GM23338 (cell line): ENCODE data around the gene SDHAF2. TPM values are rescaled to one million over a fixed set of nuclear protein-coding genes. Genes with fewer than 3 reads are reported as not detected.

Source experiments
- ATAC-seq: fragments of 200-7000 bp; cut with Tn5 transposase; 3 replicates; pipeline ENCODE4 v1.9.1; 2020
- DNase-seq: peaks from one replicate; pipeline ENCODE4 v3.0.0-alpha.2; 2015; ENCODE audit warnings: low spot score
- H2AFZ ChIP-seq: fragments of 200-600 bp; sonication (generic); 2 replicates; pipeline ENCODE4 v1.8.0; 2016; ENCODE audit warnings: antibody characterized with exemption, mild to moderate bottlenecking, moderate library complexity
- H3F3A ChIP-seq: fragments of 200-600 bp; sonication (generic); replicated peaks from 2 replicates; pipeline ENCODE4 v1.8.0; 2017; ENCODE audit warnings: antibody characterized with exemption, mixed run types, low read depth
- H3K27ac ChIP-seq: fragments of 200-600 bp; sonication (generic); 2 replicates; pipeline ENCODE4 v1.6.1; 2016; ENCODE audit warnings: low read depth
- H3K27me3 ChIP-seq: fragments of 200-600 bp; sonication (generic); 2 replicates; pipeline ENCODE4 v1.8.0; 2016; ENCODE audit warnings: mild to moderate bottlenecking, mixed run types, moderate library complexity; ENCODE audit not compliant: insufficient read depth
- H3K36me3 ChIP-seq: fragments of 200-600 bp; sonication (generic); 2 replicates; pipeline ENCODE4 v1.8.0; 2016; ENCODE audit warnings: mild to moderate bottlenecking; ENCODE audit not compliant: insufficient read depth
- H3K4me1 ChIP-seq: fragments of 200-600 bp; sonication (generic); 2 replicates; pipeline ENCODE4 v1.8.0; 2016; ENCODE audit warnings: mild to moderate bottlenecking, moderate library complexity; ENCODE audit not compliant: insufficient read depth
- H3K4me2 ChIP-seq: fragments of 200-600 bp; sonication (generic); 2 replicates; pipeline ENCODE4 v1.7.1; 2017; ENCODE audit warnings: mixed run types
- H3K4me3 ChIP-seq: fragments of 200-600 bp; sonication (generic); 2 replicates; pipeline ENCODE4 v1.6.1; 2016; ENCODE audit warnings: mixed run types
- H3K79me2 ChIP-seq: fragments of 200-600 bp; sonication (generic); replicated peaks from 2 replicates; pipeline ENCODE4 v1.8.0; 2017; ENCODE audit warnings: mild to moderate bottlenecking; ENCODE audit not compliant: insufficient read depth
- H3K9me2 ChIP-seq: fragments of 200-600 bp; sonication (generic); 2 replicates; pipeline ENCODE4 v1.8.0; 2017; ENCODE audit not compliant: insufficient read depth
- H4K20me1 ChIP-seq: fragments of 200-600 bp; sonication (generic); replicated peaks from 2 replicates; pipeline ENCODE4 v1.8.0; 2017; ENCODE audit warnings: mild to moderate bottlenecking; ENCODE audit not compliant: insufficient read depth
- H3K27ac Mint-ChIP-seq: 2 replicates; pipeline ENCODE4 v1.8.0; 2020; ENCODE audit warnings: inconsistent platforms, mild to moderate bottlenecking, moderate library complexity, mixed read lengths
- H3K27me3 Mint-ChIP-seq: 3 replicates; pipeline ENCODE4 v1.8.0; 2022; ENCODE audit warnings: low read depth, mild to moderate bottlenecking, moderate library complexity, mixed read lengths, inconsistent platforms; ENCODE audit not compliant: insufficient read depth, poor library complexity
- H3K36me3 Mint-ChIP-seq: 3 replicates; pipeline ENCODE4 v1.8.0; 2021; ENCODE audit warnings: low read depth, mild to moderate bottlenecking, inconsistent platforms, moderate library complexity, mixed read lengths
- H3K4me1 Mint-ChIP-seq: 3 replicates; pipeline ENCODE4 v1.8.0; 2020; ENCODE audit warnings: mild to moderate bottlenecking, inconsistent platforms, mixed read lengths
- H3K4me3 Mint-ChIP-seq: 3 replicates; pipeline ENCODE4 v1.8.0; 2021; ENCODE audit warnings: moderate library complexity, mild to moderate bottlenecking, inconsistent platforms, mixed read lengths
- H3K9me3 Mint-ChIP-seq: 3 replicates; pipeline ENCODE4 v1.8.0; 2020; ENCODE audit warnings: moderate library complexity, mild to moderate bottlenecking, inconsistent platforms, mixed read lengths
- ETS1 ChIP-seq: IDR thresholded peaks from 2 replicates; pipeline ENCODE4 v1.6.1; 2016; ENCODE audit warnings: antibody characterized with exemption
- EZH2 ChIP-seq: fragments of 200-600 bp; sonication (generic); IDR thresholded peaks from one replicate; pipeline ENCODE4 v1.8.0; 2017; ENCODE audit warnings: antibody characterized with exemption, mild to moderate bottlenecking, low read depth; ENCODE audit not compliant: unreplicated experiment
- POLR2AphosphoS5 ChIP-seq: IDR thresholded peaks from 2 replicates; pipeline ENCODE4 v1.6.1; 2016; ENCODE audit warnings: antibody characterized with exemption, low read depth
- STAT1 ChIP-seq: IDR thresholded peaks from one replicate; pipeline ENCODE4 v1.6.1; 2016; ENCODE audit warnings: antibody characterized with exemption; ENCODE audit not compliant: unreplicated experiment
- ZNF462 ChIP-seq: fragments of 250-450 bp; sonication (Bioruptor Pico); IDR thresholded peaks from 2 replicates; pipeline ENCODE4 v1.5.0; 2020; ENCODE audit warnings: mild to moderate bottlenecking, moderate library complexity
- polyA plus RNA-seq: library from polyadenylated mRNA; unstranded; fragments of >200 nt; fragmentation: Nextera tagmentation; extraction: Ambion mirVana; gene quantifications from 2 replicates; pipeline ENCODE4 v1.2.1, GENCODE V29; 2016
- total RNA-seq: library from RNA; depleted of rRNA; stranded (reverse); fragments of >200 nt; shearing (Covaris generic); gene quantifications from 2 replicates; pipeline ENCODE4 v1.2.3, GENCODE V29; 2014

The SDHAF2 gene
- total and polyA plus RNA-seq, 2 experiments from 2014 or later, result 53.8 to 57.0 TPM

DNA sequence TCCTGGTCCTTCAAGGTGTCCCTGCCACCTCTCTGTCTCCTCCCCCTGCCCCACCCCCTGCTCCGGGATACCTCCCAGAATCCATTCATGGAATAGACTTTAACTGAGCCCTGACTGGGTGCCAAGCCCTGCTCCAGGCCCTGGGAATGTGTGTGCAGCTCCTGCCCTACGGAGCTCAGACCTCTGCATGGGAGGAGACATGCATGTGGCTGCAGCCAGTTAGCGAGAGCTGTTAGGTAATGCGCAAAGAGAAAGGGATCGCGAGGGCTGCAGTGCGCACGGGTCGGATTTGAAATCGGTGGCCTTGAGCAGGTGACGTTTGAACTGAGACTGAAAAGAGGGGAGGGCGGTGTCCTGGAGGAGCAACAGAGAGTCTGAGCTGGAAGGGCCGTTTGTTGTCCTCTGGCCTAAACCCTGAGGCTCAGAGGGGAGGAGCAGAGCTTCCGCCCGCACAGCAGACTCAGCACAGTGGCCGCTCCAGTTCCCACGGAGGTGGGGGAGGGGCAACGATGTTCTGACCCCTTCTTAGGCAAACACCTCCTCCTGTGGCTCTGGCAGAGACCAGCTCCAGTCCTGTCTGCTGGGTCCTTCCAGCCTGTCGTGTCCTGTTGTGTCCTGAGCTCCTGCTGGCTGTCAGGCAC lies 58.8 kb downstream of the SDHAF2 start (continued):
- TF ChIP-seq ETS1 (no peak), ZNF462 (no peak), STAT1 (no peak)

DNA sequence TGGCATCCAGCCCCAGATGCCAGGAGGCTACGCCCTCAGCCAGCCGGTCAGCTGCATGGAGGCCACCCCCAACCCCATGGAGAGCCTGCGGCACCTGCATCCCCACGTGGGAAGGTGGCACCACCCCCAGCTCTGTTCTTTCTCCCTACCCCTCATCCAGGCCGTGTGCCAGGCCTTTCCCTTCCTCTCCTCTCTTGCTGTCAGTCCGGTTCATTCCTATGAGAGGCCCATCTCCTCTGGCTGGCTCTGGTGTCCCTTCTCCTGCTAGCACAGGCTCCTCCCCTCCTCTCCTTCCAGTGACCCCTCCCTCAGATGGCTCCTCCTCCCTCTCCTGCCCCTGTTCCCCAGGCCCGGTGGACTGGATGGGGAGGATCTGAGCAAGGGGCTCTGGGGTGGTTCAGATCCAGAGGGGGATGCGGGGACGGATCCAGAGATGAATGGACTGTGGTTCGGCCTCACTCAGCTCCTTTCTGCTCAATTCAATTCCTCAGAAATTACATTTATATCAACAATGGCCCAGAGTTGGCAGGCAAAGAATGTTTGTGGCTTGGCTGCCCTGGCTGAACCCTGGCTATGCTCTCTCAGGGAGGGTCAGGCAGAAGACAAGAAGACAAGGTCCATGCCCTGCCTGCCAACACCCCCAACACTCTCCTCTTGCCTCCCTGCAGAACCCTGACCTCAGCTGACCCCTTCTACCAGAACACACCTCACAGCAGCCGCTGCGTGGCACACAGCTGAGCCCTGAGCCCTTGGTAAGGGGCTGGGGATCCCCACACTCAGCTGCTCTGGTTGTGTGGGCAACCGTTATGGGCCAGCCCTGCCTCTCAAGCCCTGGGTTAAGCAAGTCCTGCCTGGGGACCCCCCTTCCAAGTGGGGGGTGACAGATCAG lies 60.2 kb downstream of the SDHAF2 start:
- no peak overlapping the region for H3K27ac ChIP-seq
- no peaks in the 10 kb centered on the region for H3K36me3 Mint-ChIP-seq
- H3K4me2 ChIP-seq, result no peak overlapping the region

More for the DNA sequence above, 60.2 kb downstream of the SDHAF2 start:
- no peak for TF ChIP-seq ZNF462
- TF ChIP-seq EZH2, result no peak
- TF ChIP-seq POLR2AphosphoS5, result no peak
- Histone ChIP-seq H3K4me3 (no peak overlapping the region), H4K20me1 (no peaks in the 10 kb centered on the region), H3K36me3 (no peaks in the 10 kb centered on the region), H3F3A (0 out of 2 replicates have a peak, but pooled peaks cover 6% of the 10 kb centered on the region), H3K27me3 (no peaks in the 10 kb centered on the region), H3K9me2 (no peaks in the 10 kb centered on the region), H3K79me2 (no peaks in the 10 kb centered on the region), H3K4me1 (peaks cover 20% of the 10 kb centered on the region), H2AFZ (no peak overlapping the region)
- Mint-ChIP-seq H3K9me3 (no peaks in the 10 kb centered on the region), H3K27ac (no peak overlapping the region), H3K4me1 (peaks cover 25% of the 10 kb centered on the region), H3K4me3 (no peak overlapping the region), H3K27me3 (peaks cover 22% of the 10 kb centered on the region)
- DNase-seq (peak; percentile 66), ATAC-seq (peak; percentile 79)
